Vagina (tissue), 2 donors: ENCODE data around the gene IL10RA. TPM values are rescaled to one million over a fixed set of nuclear protein-coding genes. Genes with fewer than 3 reads are reported as not detected.

Source experiments
- DNase-seq, 2 donors: peaks; one replicate each; pipeline ENCODE4 v3.0.0-alpha.2; 2017; ENCODE audit errors: extremely low spot score in 2 of 2
- H3K27ac ChIP-seq: fragments of 200-600 bp; sonication (generic); one replicate; pipeline ENCODE4 v1.5.1; 2019
- H3K27me3 ChIP-seq: fragments of 200-600 bp; sonication (generic); one replicate; pipeline ENCODE4 v1.5.1; 2019
- H3K36me3 ChIP-seq, 2 donors: fragments of 200-600 bp; sonication (generic); one replicate each; pipeline ENCODE4 v1.5.1; 2017 to 2019
- H3K4me1 ChIP-seq: fragments of 200-600 bp; sonication (generic); one replicate; pipeline ENCODE4 v1.5.1; 2019
- H3K4me3 ChIP-seq, 2 donors: fragments of 200-600 bp; sonication (generic); 1 replicate in 1 of 2; 2 replicates in 1 of 2; pipeline ENCODE4 v1.5.1; 2016 to 2019
- H3K9me3 ChIP-seq: fragments of 200-600 bp; sonication (generic); one replicate; pipeline ENCODE4 v1.5.1; 2019
- CTCF ChIP-seq, 3 experiments: fragments of 450-650 bp in 2 of 3; fragments of 200-600 bp in 1 of 3; sonication (generic) in 1 of 3; IDR thresholded peaks; one replicate each; pipeline ENCODE4 v1.5.1; 2017 to 2019; ENCODE audit warnings: antibody characterized with exemption in 3 of 3, mild to moderate bottlenecking in 2 of 3, moderate library complexity in 2 of 3
- POLR2A ChIP-seq, 2 donors: fragments of 450-650 bp; IDR thresholded peaks; one replicate each; pipeline ENCODE4 v1.6.1; 2017; ENCODE audit warnings: antibody characterized with exemption in 2 of 2, mild to moderate bottlenecking in 2 of 2, moderate library complexity in 2 of 2
- POLR2AphosphoS5 ChIP-seq, 2 donors: sonication (generic); formaldehyde crosslinking; IDR thresholded peaks; one replicate each; pipeline ENCODE4 v1.9.0; 2017; ENCODE audit warnings: antibody characterized with exemption in 2 of 2, mild to moderate bottlenecking in 2 of 2, low read depth in 1 of 2; ENCODE audit not compliant: insufficient read depth in 1 of 2
- intact Hi-C: fragments of 100-400 bp; cut with DNase I; formaldehyde crosslinking; loops from one replicate; pipeline ENCODE4 v1.15.1; 2023
- total RNA-seq: library from RNA; depleted of rRNA; stranded (reverse); fragments of >200 nt; gene quantifications from one replicate; pipeline ENCODE4 v1.2.3, GENCODE V29; 2016

IL10RA gene
- total RNA-seq = 29.0 TPM

GRCh38 chr11:117985953-117986887 lies at the start of gene IL10RA:
TSS of gene IL10RA (plus strand) at chr11:117986394. CDS start at chr11:117986468, 74 bp downstream.
- TF ChIP-seq POLR2AphosphoS5 (IDR thresholded peaks at IDR 0.05; ENCODE audit: insufficient read depth in 1 of 2, low read depth in 1 of 2) (peak in 1 of 2 donors; percentile 78), CTCF (IDR thresholded peaks at IDR 0.05) (no peak), POLR2A (IDR thresholded peaks at IDR 0.05) (peak in 1 of 2 donors; percentile 80)
- Histone ChIP-seq H3K4me3 (peak within 1 kb of the TSS; percentile 46 to 52), H3K9me3 (no peaks in the 10 kb centered on the region), H3K36me3 (no peaks in the 10 kb centered on the region), H3K4me1 (peaks cover 9% of the 10 kb centered on the region), H3K27ac (peak within 1 kb of the TSS; percentile 57), H3K27me3 (no peaks in the 10 kb centered on the region)
- intact Hi-C loops = no loop called here
- DNase-seq = no peak

GRCh38 chr11:117936973-117937372 lies 49.2 kb upstream of the IL10RA start:
- intact Hi-C loops = no loop called here
- TF ChIP-seq POLR2A (IDR thresholded peaks at IDR 0.05) = no peak

GRCh38 chr11:117940736-117941135 lies 45.5 kb upstream of the IL10RA start:
- Histone ChIP-seq H3K9me3 (no peaks in the 10 kb centered on the region), H3K27me3 (no peaks in the 10 kb centered on the region), H3K36me3 (no peaks in the 10 kb centered on the region), H3K4me1 (no peaks in the 10 kb centered on the region), H3K4me3 (no peak overlapping the region), H3K27ac (no peak overlapping the region)
- no peak for DNase-seq
- no peak for TF ChIP-seq POLR2AphosphoS5 (IDR thresholded peaks at IDR 0.05; ENCODE audit: insufficient read depth in 1 of 2, low read depth in 1 of 2)
- no peak for TF ChIP-seq CTCF (IDR thresholded peaks at IDR 0.05)
- no peak for TF ChIP-seq POLR2A (IDR thresholded peaks at IDR 0.05)
- intact Hi-C loops = no loop called here

More at GRCh38 chr11:117936973-117937372, 49.2 kb upstream of the IL10RA start:
- Histone ChIP-seq H3K27me3 (no peaks in the 10 kb centered on the region), H3K27ac (no peak overlapping the region), H3K4me3 (no peak overlapping the region), H3K36me3 (no peaks in the 10 kb centered on the region), H3K4me1 (peaks cover 3% of the 10 kb centered on the region), H3K9me3 (no peaks in the 10 kb centered on the region)
- peak in 1 of 2 donors; percentile 16 for DNase-seq

- peak in 1 of 2 donors; percentile 75 for DNase-seq
- TF ChIP-seq POLR2AphosphoS5 (IDR thresholded peaks at IDR 0.05; ENCODE audit: insufficient read depth in 1 of 2, low read depth in 1 of 2) (no peak), POLR2A (IDR thresholded peaks at IDR 0.05) (no peak), CTCF (IDR thresholded peaks at IDR 0.05) (no peak)
- Histone ChIP-seq H3K36me3 (no peaks in the 10 kb centered on the region), H3K27ac (no peak overlapping the region), H3K9me3 (no peaks in the 10 kb centered on the region), H3K4me1 (no peaks in the 10 kb centered on the region), H3K27me3 (no peaks in the 10 kb centered on the region), H3K4me3 (no peak overlapping the region)
- intact Hi-C loops = no loop called here
Measured at GRCh38 chr11:117941163-117941707, 45.0 kb upstream of the IL10RA start.

GRCh38 chr11:117941976-117942654 lies 44.1 kb upstream of the IL10RA start:
- Histone ChIP-seq H3K27me3 (no peaks in the 10 kb centered on the region), H3K4me1 (no peaks in the 10 kb centered on the region), H3K4me3 (no peak overlapping the region), H3K36me3 (no peaks in the 10 kb centered on the region), H3K27ac (no peak overlapping the region), H3K9me3 (no peaks in the 10 kb centered on the region)
- intact Hi-C loops = no loop called here
- peak in 1 of 2 donors; percentile 54 for DNase-seq
- TF ChIP-seq POLR2A (IDR thresholded peaks at IDR 0.05) (no peak), CTCF (IDR thresholded peaks at IDR 0.05) (no peak), POLR2AphosphoS5 (IDR thresholded peaks at IDR 0.05; ENCODE audit: insufficient read depth in 1 of 2, low read depth in 1 of 2) (no peak)
